Nephron (organoid): Measurements from ENCODE around the gene PPP4R3A.
A peak's percentile ranks its signal among the peaks of the same experiment; 100 is the strongest.

Experiments used
- H3K27ac Mint-ChIP-seq, 3 experiments: 2 replicates each; pipeline ENCODE4 v1.8.0; 2020; ENCODE audit warnings: mixed read lengths in 3 of 3, mild to moderate bottlenecking in 2 of 3, moderate library complexity in 1 of 3
- H3K27me3 Mint-ChIP-seq: 2 replicates; pipeline ENCODE4 v1.8.0; 2021; ENCODE audit warnings: low read depth, mild to moderate bottlenecking, moderate library complexity, mixed read lengths
- H3K36me3 Mint-ChIP-seq: 2 replicates; pipeline ENCODE4 v1.8.0; 2020; ENCODE audit warnings: low read depth, mixed read lengths
- H3K4me1 Mint-ChIP-seq: 2 replicates; pipeline ENCODE4 v1.8.0; 2020; ENCODE audit warnings: mixed read lengths
- H3K4me3 Mint-ChIP-seq, 3 experiments: 2 replicates each; pipeline ENCODE4 v1.8.0; 2020; ENCODE audit warnings: mild to moderate bottlenecking in 3 of 3, mixed read lengths in 3 of 3, moderate library complexity in 2 of 3
- H3K9me3 Mint-ChIP-seq: 2 replicates; pipeline ENCODE4 v1.8.0; 2020; ENCODE audit warnings: mixed read lengths
- TF ChIP-seq, protein P1 (sequence below), 3 experiments: fragments of 200-600 bp; sonication (generic); IDR thresholded peaks; one replicate each; pipeline ENCODE4 v1.5.0; 2021; ENCODE audit warnings: antibody characterized with exemption in 3 of 3; ENCODE audit not compliant: unreplicated experiment in 3 of 3

Gene PPP4R3A

DNA sequence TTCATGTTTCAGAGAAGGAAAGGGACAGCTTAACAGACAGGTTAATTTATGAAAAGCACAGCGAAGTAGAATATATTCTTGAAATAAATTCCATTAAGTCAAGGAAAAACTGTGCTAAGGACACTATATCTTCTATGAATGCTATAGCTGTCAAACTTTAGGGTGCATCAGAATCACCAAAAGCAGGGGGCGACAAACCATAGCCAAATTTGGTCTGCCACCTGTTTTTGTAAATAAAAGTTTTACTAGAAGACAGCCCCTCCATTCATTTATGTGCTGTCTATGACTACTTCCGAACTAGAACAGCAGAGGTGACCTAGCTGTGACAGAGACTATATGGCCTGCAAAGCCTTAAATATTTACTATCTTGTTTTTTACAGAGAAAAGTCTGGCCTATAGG, 25.9 kb downstream of the PPP4R3A start:
- Mint-ChIP-seq H3K4me1 (no peaks in the 10 kb centered on the region), H3K27me3 (no peaks in the 10 kb centered on the region), H3K9me3 (no peaks in the 10 kb centered on the region), H3K36me3 (peaks cover 75% of the 10 kb centered on the region), H3K4me3 (no peak overlapping the region), H3K27ac (no peak overlapping the region)
- TF ChIP-seq, protein P1, sequence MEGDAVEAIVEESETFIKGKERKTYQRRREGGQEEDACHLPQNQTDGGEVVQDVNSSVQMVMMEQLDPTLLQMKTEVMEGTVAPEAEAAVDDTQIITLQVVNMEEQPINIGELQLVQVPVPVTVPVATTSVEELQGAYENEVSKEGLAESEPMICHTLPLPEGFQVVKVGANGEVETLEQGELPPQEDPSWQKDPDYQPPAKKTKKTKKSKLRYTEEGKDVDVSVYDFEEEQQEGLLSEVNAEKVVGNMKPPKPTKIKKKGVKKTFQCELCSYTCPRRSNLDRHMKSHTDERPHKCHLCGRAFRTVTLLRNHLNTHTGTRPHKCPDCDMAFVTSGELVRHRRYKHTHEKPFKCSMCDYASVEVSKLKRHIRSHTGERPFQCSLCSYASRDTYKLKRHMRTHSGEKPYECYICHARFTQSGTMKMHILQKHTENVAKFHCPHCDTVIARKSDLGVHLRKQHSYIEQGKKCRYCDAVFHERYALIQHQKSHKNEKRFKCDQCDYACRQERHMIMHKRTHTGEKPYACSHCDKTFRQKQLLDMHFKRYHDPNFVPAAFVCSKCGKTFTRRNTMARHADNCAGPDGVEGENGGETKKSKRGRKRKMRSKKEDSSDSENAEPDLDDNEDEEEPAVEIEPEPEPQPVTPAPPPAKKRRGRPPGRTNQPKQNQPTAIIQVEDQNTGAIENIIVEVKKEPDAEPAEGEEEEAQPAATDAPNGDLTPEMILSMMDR (IDR thresholded peaks at IDR 0.05; ENCODE audit: unreplicated experiment in 3 of 3), result no peak

DNA sequence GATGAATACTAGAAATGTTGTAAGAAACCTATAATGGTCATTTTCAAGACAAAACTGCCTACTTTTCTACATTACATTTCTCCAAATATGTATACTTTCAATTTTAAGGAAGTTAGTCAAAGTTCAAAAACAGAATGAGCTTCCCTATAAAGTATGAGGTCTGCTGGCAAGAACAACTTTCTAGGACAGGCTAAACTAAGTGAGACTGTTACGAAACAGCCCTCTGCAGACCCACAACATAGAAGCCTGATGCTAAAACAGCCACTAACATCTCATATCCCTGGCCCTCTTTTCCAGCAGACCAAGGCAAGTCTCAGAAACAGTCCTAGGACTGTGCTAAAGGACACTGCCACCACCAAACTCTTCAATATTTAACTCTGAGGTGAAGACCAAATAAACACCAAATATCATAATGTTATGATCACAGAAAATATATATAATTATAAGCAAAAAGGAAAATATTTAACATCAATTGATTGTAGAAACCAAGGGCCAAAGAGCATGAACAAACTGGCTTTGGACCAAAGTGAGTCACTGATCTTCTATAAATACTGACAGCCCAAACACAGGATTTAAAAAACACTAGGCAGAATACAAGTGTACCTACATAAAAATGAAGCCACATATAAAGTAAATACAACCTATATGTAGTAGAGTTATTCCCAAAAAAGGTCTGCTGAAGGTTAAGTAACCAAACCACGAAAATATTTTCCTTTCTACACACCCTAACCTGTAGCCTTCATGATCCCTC, 27.7 kb downstream of the PPP4R3A start:
- Mint-ChIP-seq H3K4me3 (no peak overlapping the region), H3K36me3 (peaks cover 83% of the 10 kb centered on the region), H3K27ac (no peak overlapping the region), H3K4me1 (no peaks in the 10 kb centered on the region), H3K27me3 (no peaks in the 10 kb centered on the region), H3K9me3 (no peaks in the 10 kb centered on the region)
- TF ChIP-seq, protein P1 (IDR thresholded peaks at IDR 0.05; ENCODE audit: unreplicated experiment in 3 of 3), result no peak

DNA sequence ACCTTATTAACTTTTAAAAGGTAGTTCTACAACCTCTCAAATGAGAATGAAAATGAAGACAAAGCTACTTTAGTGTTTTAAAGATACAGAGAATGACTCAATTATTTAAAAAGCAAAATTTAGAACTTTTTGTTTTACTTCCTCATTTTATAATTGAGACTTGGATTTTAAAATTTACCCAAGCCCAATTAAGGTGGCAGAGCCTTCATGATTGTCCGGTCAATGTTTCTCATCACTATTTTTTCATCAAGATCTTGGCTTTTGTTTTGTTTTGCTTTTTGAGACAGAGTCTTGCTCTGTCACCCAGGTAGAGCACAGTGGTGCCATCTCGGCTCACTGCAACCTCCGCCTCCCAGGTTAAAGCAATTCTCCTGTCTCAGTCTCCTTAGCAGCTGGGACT, 32.7 kb downstream of the PPP4R3A start:
- TF ChIP-seq, protein P1 (IDR thresholded peaks at IDR 0.05; ENCODE audit: unreplicated experiment in 3 of 3), result no peak
- Mint-ChIP-seq H3K27ac (no peak overlapping the region), H3K9me3 (no peaks in the 10 kb centered on the region), H3K4me3 (no peak overlapping the region), H3K27me3 (no peaks in the 10 kb centered on the region), H3K36me3 (peaks cover 83% of the 10 kb centered on the region), H3K4me1 (no peaks in the 10 kb centered on the region)

DNA sequence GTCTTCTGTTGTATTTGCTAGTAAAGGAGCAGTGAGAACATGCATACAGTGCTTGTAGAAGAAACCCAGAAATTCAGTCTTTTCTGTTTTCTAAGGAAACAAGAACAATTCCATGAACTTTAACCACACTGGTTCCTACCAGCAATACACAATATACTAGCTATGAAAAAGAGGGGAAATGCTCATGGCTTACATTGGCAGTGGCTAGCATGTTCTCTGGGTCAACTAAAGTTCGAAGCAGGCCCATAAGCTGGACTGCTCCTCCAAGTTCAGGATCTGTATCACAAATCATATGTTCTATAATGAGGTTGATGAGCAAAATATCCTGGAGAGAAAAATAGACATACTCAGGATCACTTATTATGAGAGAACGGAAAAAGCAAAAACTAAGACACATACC, 37.1 kb downstream of the PPP4R3A start:
- no peaks in the 10 kb centered on the region for H3K27me3 Mint-ChIP-seq
- H3K4me1 Mint-ChIP-seq, result no peaks in the 10 kb centered on the region
- peak overlapping the region; percentile 16 to 82 (median 66) for H3K27ac Mint-ChIP-seq
- TF ChIP-seq, protein P1 (IDR thresholded peaks at IDR 0.05; ENCODE audit: unreplicated experiment in 3 of 3), result no peak
- H3K36me3 Mint-ChIP-seq, result peaks cover 78% of the 10 kb centered on the region
- no peak overlapping the region for H3K4me3 Mint-ChIP-seq
- H3K9me3 Mint-ChIP-seq, result no peaks in the 10 kb centered on the region

DNA sequence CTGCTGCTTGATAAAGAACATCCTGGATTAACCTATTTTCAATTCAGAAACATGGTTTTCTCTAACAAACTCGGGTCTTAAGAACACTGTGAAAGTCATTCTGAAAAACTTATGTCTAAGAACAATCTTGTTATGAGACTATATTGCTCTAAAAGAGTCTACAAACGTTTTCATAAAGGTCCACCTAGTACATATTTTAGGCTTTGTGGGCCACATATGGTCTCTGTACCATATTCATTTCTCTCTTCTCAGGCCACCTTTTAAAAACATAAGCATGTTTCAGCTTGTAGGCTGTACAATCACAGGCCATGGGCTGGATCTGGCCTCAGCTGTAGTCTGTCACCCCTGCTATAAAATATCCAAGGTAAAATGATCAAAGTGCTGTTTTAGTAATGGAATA, 39.9 kb downstream of the PPP4R3A start:
- Mint-ChIP-seq H3K9me3 (no peaks in the 10 kb centered on the region), H3K4me3 (no peak overlapping the region), H3K36me3 (peaks cover 80% of the 10 kb centered on the region), H3K27me3 (no peaks in the 10 kb centered on the region), H3K27ac (no peak overlapping the region), H3K4me1 (no peaks in the 10 kb centered on the region)
- TF ChIP-seq, protein P1 (IDR thresholded peaks at IDR 0.05; ENCODE audit: unreplicated experiment in 3 of 3), result no peak

DNA sequence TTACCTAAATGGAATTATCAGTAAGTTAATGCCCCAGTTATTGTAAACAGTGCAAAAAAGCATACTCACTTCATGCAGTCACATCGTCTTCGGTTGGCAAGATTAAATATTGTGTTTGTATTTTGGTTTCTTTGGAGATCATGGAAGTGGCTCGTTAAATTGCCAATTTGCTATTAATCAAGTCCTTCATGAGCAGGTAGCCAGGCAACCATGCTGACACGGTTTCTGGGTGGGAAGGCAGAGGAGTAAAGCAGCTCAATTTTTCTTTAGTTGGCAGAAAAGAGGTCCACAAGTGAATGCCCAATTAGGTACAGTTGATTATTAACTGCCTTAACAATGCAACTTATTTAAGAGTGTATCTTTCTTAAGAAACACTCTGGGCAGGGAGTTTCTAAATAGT, 43.9 kb downstream of the PPP4R3A start:
- Mint-ChIP-seq H3K36me3 (peaks cover 89% of the 10 kb centered on the region), H3K9me3 (no peaks in the 10 kb centered on the region), H3K4me1 (no peaks in the 10 kb centered on the region), H3K27me3 (no peaks in the 10 kb centered on the region), H3K4me3 (no peak overlapping the region), H3K27ac (peak overlapping the region; percentile 8 to 40 (median 18))
- TF ChIP-seq, protein P1 (IDR thresholded peaks at IDR 0.05; ENCODE audit: unreplicated experiment in 3 of 3), result no peak
